Astrocyte (in vitro differentiated cells and primary cell): ENCODE results near the gene MAP4K2. TPM values are rescaled to one million over a fixed set of nuclear protein-coding genes. Genes with fewer than 3 reads are reported as not detected.

ENCODE experiments used
- DNase-seq: peaks from one replicate; pipeline ENCODE4 v3.0.0-alpha.2; 2010; ENCODE audit warnings: low read depth
- FAIRE-seq: peaks from 2 replicates; lab custom pipeline; 2011; peaks lifted over from hg19 to GRCh38; lab: Jason Lieb, UNC
- H2AFZ ChIP-seq: 2 replicates; pipeline ENCODE4 v1.6.0; 2012; ENCODE audit warnings: low read depth, low read length, inconsistent platforms
- H3K27ac ChIP-seq: 2 replicates; pipeline ENCODE4 v1.5.1; 2011; ENCODE audit warnings: low read depth, low read length, inconsistent platforms
- H3K27me3 ChIP-seq: 2 replicates; pipeline ENCODE4 v1.6.0; 2011; ENCODE audit warnings: low read length, inconsistent platforms; ENCODE audit not compliant: insufficient read depth
- H3K36me3 ChIP-seq: 2 replicates; pipeline ENCODE4 v1.5.1; 2011; ENCODE audit warnings: low read length, inconsistent platforms; ENCODE audit not compliant: insufficient read depth
- H3K4me1 ChIP-seq: 2 replicates; pipeline ENCODE4 v1.5.1; 2011; ENCODE audit warnings: low read length, inconsistent platforms; ENCODE audit not compliant: insufficient read depth
- H3K4me2 ChIP-seq: 2 replicates; pipeline ENCODE4 v1.6.0; 2012; ENCODE audit warnings: low read length, inconsistent platforms
- H3K4me3 ChIP-seq: 2 replicates; pipeline ENCODE4 v1.5.1; 2011; ENCODE audit warnings: low read depth, mild to moderate bottlenecking, low read length, inconsistent platforms; ENCODE audit not compliant: insufficient read depth
- H3K79me2 ChIP-seq: 2 replicates; pipeline ENCODE4 v1.6.0; 2012; ENCODE audit warnings: mild to moderate bottlenecking, low read length, inconsistent platforms; ENCODE audit not compliant: insufficient read depth
- H3K9ac ChIP-seq: 2 replicates; pipeline ENCODE4 v1.6.0; 2012; ENCODE audit warnings: mild to moderate bottlenecking, low read length, inconsistent platforms
- H3K9me3 ChIP-seq: 2 replicates; pipeline ENCODE4 v1.5.1; 2012; ENCODE audit warnings: low read depth, mild to moderate bottlenecking, low read length, inconsistent platforms; ENCODE audit not compliant: insufficient read depth
- H4K20me1 ChIP-seq: 2 replicates; pipeline ENCODE4 v1.6.0; 2012; ENCODE audit warnings: low read length, inconsistent platforms; ENCODE audit not compliant: insufficient read depth
- H3K27ac Mint-ChIP-seq: one replicate; pipeline ENCODE4 v1.8.0; 2021; ENCODE audit warnings: mild to moderate bottlenecking, mixed read lengths; ENCODE audit not compliant: unreplicated experiment
- H3K27me3 Mint-ChIP-seq: one replicate; pipeline ENCODE4 v1.8.0; 2021; ENCODE audit warnings: low read depth, mixed read lengths; ENCODE audit not compliant: unreplicated experiment
- H3K36me3 Mint-ChIP-seq: one replicate; pipeline ENCODE4 v1.8.0; 2021; ENCODE audit warnings: low read depth, mixed read lengths; ENCODE audit not compliant: unreplicated experiment
- H3K4me1 Mint-ChIP-seq: one replicate; pipeline ENCODE4 v1.8.0; 2021; ENCODE audit warnings: low read depth, mixed read lengths; ENCODE audit not compliant: unreplicated experiment
- H3K4me3 Mint-ChIP-seq: one replicate; pipeline ENCODE4 v1.8.0; 2021; ENCODE audit warnings: mild to moderate bottlenecking, moderate library complexity, mixed read lengths; ENCODE audit not compliant: unreplicated experiment
- H3K9me3 Mint-ChIP-seq: one replicate; pipeline ENCODE4 v1.8.0; 2021; ENCODE audit warnings: mild to moderate bottlenecking, mixed read lengths; ENCODE audit not compliant: unreplicated experiment
- EZH2 ChIP-seq: IDR thresholded peaks from 2 replicates; pipeline ENCODE4 v1.6.1; 2012; ENCODE audit warnings: mild to moderate bottlenecking, low read length, inconsistent platforms; ENCODE audit not compliant: insufficient read depth
- total RNA-seq: library from RNA; stranded (reverse); gene quantifications from 2 replicates; pipeline ENCODE4 v1.2.1, GENCODE V29; 2021
- TF ChIP-seq, protein P1 (sequence below): IDR thresholded peaks from 2 replicates; pipeline ENCODE4 v1.5.1; 2011; ENCODE audit warnings: low read depth, mild to moderate bottlenecking, inconsistent platforms, low read length, moderate library complexity; ENCODE audit not compliant: insufficient read depth

The MAP4K2 gene
- total RNA-seq, 1 donor from 2014 or later, result 11.2 TPM

DNA sequence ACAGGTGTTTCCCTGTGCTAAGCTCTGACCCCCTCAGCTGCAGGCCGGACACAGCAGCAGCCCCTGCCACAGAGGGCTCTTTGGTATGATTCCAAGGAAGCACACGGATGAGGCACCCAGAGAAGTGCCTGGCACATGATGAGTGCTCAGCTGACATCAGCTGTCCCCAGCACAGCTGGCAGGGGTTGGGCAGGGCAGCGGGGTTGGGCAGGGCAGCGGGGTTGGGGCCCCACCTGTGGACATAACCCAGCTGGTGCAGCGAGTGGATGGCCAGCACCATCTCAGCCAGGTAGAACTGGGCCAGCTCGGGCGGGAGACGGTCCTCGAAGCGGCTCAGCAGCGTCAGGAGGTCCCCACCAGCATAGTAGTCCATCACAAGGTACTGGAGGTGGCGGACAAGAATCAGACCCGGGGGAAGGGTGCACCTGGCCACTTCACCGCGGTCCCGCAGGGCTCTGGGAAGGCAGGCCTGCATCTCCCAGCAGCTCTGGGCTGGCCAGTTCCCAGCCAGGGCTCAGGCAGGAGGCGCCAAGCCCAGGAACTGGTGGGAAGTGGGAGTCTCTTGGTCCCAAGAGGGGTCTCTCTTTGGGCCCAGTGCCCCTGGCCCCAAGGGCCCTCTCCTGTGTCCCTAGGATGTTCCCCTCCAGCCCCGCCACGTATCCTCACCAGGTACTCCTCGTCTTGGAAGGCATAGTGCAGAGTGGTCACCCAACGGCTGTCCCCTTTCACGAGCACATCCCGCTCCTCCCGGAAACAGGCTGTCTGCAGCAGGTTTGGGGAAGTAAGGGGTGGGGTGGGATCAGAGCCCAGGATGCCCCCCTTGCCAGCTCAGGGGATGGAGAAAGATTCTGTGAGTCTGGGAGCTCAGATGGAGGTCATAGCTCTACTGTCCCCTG lies 37.1 kb upstream of the MAP4K2 start:
- no peaks in the 10 kb centered on the region for H3K27me3 ChIP-seq
- H3K36me3 ChIP-seq, result no peaks in the 10 kb centered on the region
- FAIRE-seq (no peak), DNase-seq (no peak)
- no peak overlapping the region for H3K27ac ChIP-seq
- Mint-ChIP-seq H3K4me3 (no peak overlapping the region), H3K9me3 (no peaks in the 10 kb centered on the region), H3K27ac (no peak overlapping the region), H3K4me1 (peaks cover 5% of the 10 kb centered on the region), H3K36me3 (no peaks in the 10 kb centered on the region), H3K27me3 (peaks cover 2% of the 10 kb centered on the region)
- peaks cover 10% of the 10 kb centered on the region for H3K4me1 ChIP-seq
- H4K20me1 ChIP-seq, result no peaks in the 10 kb centered on the region
- H3K9me3 ChIP-seq, result no peaks in the 10 kb centered on the region
- no peak overlapping the region for H3K9ac ChIP-seq
- no peaks in the 10 kb centered on the region for H3K79me2 ChIP-seq
- H2AFZ ChIP-seq, result no peak overlapping the region
- no peak overlapping the region for H3K4me2 ChIP-seq
- no peak for TF ChIP-seq EZH2
- TF ChIP-seq, protein P1, sequence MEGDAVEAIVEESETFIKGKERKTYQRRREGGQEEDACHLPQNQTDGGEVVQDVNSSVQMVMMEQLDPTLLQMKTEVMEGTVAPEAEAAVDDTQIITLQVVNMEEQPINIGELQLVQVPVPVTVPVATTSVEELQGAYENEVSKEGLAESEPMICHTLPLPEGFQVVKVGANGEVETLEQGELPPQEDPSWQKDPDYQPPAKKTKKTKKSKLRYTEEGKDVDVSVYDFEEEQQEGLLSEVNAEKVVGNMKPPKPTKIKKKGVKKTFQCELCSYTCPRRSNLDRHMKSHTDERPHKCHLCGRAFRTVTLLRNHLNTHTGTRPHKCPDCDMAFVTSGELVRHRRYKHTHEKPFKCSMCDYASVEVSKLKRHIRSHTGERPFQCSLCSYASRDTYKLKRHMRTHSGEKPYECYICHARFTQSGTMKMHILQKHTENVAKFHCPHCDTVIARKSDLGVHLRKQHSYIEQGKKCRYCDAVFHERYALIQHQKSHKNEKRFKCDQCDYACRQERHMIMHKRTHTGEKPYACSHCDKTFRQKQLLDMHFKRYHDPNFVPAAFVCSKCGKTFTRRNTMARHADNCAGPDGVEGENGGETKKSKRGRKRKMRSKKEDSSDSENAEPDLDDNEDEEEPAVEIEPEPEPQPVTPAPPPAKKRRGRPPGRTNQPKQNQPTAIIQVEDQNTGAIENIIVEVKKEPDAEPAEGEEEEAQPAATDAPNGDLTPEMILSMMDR, result no peak
- no peak overlapping the region for H3K4me3 ChIP-seq

DNA sequence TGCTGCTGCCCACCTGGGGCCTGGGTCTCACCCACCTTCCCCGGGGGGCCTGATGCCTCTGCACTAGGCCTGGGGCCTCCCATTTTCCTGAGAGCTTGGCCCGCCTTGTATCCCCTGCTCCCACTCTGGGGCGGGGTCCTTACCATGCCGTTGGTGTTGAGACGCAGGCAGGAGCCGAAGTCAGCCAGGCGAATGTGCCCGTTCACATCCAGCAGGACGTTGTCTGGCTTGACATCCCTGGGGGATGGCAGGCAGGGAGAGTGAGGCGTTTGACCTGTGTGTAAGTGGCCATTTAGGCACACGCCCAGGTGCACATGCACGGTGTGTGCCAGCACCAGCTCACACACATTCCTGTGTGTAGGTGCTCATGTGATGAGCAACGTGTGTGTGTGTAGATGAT lies 36.3 kb upstream of the MAP4K2 start:
- no peaks in the 10 kb centered on the region for H3K36me3 ChIP-seq
- peaks cover 12% of the 10 kb centered on the region for H3K4me1 ChIP-seq
- no peaks in the 10 kb centered on the region for H4K20me1 ChIP-seq
- Mint-ChIP-seq H3K4me3 (no peak overlapping the region), H3K27me3 (peaks cover 2% of the 10 kb centered on the region), H3K27ac (peak overlapping the region; percentile 48), H3K36me3 (no peaks in the 10 kb centered on the region), H3K4me1 (peaks cover 5% of the 10 kb centered on the region), H3K9me3 (no peaks in the 10 kb centered on the region)
- DNase-seq, result no peak
- no peaks in the 10 kb centered on the region for H3K79me2 ChIP-seq
- TF ChIP-seq EZH2, result no peak
- TF ChIP-seq, protein P1, result no peak
- H3K27ac ChIP-seq, result no peak overlapping the region
- no peak for FAIRE-seq
- H3K9me3 ChIP-seq, result no peaks in the 10 kb centered on the region
- no peak overlapping the region for H3K4me3 ChIP-seq
- no peak overlapping the region for H3K4me2 ChIP-seq
- no peak overlapping the region for H3K9ac ChIP-seq
- H2AFZ ChIP-seq, result no peak overlapping the region
- no peaks in the 10 kb centered on the region for H3K27me3 ChIP-seq
